NCI-H748 (cell line): ENCODE measurements around the gene ZBP1.
A peak's percentile ranks its signal among the peaks of the same experiment; 100 is the strongest.

Experiments used
- DNase-seq: peaks from one replicate; lab custom pipeline; 2025; ENCODE audit not compliant: unreplicated experiment; lab: John Stamatoyannopoulos, UW

ZBP1 gene

DNA sequence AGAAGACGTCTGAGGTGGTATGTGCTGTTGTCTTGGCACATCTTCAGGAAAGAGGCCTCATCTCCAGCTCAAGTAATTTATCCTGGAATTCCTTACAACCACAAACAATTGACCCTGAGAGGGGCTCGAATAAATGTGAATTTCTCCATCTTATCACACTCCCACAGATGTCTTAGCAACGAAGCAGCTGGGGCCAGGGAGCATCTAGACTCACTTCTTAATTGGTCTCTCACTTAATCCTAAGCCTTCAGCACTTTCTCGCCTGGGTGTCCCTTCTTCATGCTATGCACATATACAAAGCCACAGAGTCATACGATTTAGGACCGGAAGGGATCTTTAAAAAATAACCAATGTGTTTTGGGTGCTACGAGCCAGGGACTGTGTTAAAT is 32.2 kb downstream of the ZBP1 start:
- DNase-seq: no peak

- DNase-seq: no peak
Measured at GRCh38 chr20:57587278-57587988, 32.8 kb downstream of the ZBP1 start.

- no peak for DNase-seq
Measured at GRCh38 chr20:57586943-57587277, 33.3 kb downstream of the ZBP1 start.

GRCh38 chr20:57586370-57586793 is 33.8 kb downstream of the ZBP1 start:
- DNase-seq: no peak

DNA sequence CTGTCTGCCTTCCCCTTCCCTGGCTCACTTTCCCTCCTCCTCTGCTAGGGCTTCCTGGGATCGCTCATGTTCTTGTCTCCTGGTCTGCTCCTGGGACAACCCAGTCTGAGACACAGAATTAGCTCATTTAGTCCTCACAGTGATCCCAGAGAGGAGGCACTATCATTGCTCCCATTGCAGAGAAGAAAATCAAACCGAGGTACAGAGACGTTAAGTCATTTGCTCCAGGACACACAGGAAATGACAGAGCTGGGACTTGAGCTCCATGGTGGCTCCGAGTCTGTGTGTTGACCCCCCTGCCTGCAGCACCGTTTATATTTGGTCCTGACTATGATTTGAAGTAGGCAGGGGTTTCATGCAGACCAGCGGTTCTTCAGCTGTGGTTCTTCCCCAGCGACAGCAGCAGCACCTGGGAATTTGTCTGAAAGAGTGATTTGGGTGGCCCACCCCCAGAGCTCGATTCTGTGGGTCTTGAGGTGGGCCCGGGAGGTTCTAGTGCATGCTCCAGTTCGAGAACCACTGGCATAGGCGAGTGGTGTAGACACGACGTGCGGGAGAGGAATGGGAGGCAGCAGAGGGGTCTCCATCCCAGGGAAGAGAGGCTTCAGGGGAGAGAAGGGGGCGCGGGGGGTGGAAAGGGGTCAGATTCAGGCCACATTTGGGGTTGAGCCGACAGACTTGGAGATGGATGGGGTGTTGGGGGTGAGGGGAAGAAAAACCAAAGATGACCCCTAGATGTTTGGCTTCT is 34.6 kb downstream of the ZBP1 start:
- DNase-seq: no peak

DNA sequence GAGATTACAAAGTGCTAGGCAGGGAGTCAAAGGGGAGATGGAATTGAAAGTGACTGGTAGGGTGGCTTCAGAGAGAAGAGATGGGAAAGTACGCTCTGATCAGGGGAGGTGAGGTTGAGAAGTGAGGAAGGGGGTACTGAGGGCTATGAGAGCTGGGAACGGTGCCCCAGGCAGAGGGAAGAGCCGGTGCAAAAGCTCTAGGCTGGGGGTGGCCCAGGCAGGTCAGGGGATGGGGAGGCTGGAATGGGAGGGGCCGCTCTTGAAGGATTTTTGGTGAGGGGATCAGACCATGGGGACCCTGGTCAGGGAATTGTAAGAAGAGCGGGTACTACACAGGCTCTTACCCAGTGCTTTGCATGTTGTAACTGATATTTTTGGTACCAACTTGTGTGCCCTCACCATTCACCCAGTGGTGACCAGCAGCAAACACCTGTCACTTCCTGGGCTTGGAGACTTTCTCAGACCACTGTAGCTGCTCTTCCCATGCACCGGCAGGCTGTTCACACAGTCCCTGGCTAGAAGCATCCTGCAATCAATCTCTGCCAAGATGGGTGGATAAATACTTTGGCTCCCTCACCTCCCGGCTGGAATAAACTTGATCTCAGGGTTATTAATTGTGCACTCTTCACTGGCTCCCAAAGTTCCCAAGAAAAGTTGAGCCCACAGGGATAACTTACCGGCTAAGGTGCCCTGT is 35.3 kb downstream of the ZBP1 start:
- no peak for DNase-seq

GRCh38 chr20:57583289-57584257 is 36.7 kb downstream of the ZBP1 start:
- DNase-seq: no peak

- DNase-seq: peak; percentile 62
Measured at GRCh38 chr20:57582432-57583288, 37.6 kb downstream of the ZBP1 start.

DNA sequence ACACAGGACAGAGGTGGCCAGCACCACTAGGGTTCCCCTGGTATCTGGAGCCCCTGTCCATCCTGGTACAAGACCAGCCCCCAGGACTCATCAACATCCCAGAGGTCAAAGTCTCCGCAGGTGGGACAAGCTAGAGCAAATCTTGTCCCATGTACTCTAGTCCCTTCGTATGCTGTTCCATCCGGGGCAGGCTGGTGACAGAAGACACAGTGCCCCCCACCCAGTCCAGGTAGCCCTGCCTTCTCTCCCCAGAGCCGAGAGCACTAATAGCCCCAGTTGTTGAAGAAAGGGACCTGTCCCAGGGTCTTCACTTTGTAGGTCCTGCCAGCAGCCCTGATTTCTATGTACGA is 38.2 kb downstream of the ZBP1 start:
- DNase-seq: no peak

GRCh38 chr20:57581202-57582028 is 38.8 kb downstream of the ZBP1 start:
- no peak for DNase-seq

DNA sequence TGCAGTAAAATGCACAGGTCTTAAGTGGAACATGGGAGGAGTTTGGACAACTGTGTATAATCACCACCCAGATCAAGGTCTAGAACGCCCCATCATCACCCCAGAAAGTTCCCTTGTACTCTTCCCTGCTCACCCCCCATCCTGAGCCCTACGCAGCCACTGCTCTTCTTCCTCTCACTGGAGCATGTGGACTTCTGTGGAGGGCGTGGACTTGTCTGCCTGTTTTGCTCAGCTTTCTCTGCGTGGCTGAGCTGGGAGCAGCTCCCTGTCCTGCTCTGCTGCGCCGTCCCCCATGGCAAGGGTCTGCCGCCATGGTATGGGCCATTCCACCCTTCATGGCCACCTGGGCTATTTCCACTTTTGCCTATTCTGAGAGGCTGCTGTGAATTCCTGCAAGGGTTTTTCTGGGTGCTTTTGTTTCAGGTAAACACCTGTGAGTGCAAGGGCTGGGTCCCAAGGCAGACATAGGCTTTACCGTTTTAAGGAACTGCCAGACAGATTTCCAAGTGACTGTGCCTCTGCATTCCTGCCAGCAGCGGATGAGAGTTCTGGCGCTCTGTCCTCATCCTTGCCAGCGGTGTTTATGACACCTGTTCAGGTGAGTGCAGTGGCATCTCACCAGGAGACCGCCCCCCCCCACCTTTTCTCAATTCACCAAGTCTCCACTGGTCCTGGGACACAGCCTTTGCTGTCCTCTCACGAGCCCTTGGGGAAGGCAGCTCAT is 39.6 kb downstream of the ZBP1 start:
- no peak for DNase-seq

DNA sequence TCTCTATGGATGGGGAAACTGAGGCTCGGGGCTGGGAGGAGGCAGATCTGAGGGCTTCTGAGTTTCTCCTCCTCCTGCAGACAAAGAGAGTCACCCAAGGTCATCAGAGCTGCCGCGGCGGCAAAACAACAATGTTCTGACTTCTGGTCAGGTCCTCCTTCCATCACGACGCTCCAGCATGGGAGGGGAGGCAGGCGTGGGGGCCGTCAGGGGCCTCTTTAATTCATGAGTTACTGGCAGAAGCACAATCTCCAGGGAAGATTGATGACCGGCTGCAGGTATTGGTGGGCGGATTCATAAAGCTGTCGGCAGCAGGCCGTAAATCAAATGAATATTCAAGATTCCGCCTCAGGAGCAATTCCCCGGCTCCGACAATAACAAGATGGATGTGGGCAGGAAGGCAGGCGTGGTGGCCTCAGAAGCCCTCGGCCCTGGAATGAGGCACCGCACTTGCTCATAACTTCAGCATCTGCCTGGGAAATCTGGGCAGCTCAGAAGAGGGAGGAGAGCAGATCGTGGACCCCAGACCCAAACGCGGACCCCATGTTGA is 40.3 kb downstream of the ZBP1 start:
- DNase-seq: peak; percentile 17

DNA sequence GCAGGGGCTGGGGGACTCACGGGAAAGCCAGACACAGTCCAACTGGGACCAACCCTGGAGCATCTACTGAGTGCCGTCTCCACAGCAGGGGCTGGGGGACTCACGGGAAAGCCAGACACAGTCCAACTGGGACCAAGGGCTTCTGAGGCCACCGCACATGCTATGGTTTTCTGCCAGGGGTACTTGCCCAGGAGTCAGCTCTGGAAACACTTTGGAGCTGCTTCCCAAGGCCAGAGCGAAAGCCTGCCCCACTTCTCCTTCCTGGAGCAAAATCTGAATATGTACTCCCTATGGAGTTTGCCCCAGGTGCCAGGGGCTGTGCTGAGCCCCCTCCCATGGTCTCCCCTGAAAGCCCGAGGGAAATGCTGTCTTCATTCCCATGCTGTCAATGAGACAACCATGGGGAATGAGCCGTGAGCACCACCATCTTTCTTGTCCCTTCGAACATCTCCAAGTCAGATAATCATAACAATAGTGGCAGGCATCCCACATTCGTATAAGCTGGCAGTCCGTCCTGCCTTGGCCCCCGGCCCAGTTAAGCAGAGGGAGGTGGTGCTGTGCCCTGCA is 40.8 kb downstream of the ZBP1 start:
- no peak for DNase-seq

DNA sequence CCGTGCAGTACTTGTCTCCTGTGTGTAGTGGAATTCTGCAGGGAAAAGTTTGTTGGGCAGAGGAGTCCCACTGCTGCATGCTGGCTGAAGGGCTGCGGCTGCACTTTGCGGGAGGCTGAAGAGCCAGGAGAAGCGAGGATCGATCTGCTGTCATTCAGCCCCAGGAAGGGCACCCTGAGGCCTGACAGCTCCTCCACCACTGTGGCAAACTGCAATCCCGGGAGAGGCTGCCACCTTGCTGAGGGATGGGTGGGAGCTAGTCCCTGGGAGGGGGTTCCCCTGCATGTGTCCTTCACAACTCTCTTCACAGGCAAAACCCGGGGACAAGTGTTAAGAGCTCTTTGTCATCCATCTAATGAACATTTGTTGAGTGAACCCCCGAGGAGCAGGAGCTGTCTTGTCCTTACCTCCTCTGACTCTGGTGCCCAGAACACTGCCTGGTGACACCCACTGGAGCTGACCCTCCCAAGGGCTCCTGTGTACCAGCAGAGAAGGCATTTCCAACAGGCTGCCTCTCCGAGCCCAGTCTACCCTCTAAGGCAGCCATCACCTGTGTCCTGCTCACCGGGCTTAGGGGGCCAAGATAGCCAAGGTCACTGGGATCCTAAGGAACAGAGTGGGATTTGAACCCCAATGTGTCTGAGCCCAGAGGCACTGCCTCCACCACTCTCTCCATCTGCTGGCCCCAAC is 41.6 kb downstream of the ZBP1 start:
- DNase-seq: no peak

DNA sequence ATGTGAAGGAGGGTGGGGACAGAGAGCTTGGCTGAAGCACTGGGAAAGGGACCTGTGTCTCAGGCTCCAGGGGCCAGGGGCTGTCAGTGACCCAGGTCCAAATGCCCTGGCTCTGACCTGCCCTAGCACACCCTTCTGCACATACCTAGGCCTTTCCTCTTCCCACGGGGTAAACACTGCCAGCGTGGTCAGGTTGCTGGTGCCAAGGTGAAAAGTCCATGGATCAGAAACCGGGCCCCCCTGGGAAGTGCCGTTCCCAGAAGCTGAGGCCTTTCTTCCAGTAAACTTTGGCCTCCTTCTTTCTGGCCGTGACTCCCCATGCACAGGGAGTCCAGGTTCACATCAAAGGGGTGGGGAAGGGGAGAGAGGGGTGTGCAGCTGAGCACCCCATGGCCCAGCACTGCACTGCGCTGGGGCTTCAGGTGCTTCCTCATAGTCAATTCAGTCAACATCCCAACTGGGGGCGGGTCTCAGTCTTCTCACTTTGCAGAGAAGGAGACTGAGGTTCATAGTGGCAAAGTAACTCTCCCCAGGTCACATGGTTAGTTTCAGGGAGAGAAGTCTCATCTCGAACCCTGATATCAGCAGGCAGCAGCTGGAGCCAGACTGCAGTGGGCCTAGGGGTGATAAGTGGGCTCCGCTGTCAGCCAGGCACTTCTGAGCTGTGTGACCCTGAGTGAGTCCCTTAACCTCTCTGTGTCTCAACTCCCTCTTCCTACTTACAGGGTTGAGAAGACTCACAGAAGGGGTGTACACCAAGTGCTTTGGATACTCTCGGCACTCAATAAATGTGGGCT is 42.3 kb downstream of the ZBP1 start:
- no peak for DNase-seq
